ENCODE results near the gene UMODL1. TPM values are rescaled to one million over a fixed set of nuclear protein-coding genes. Genes with fewer than 3 reads are reported as not detected.

UMODL1 gene
- total and polyA plus RNA-seq, 2 of the 13 experiments (the other 11 are each of a cell fraction or from before 2014, with no cell fraction given): not detected

DNA sequence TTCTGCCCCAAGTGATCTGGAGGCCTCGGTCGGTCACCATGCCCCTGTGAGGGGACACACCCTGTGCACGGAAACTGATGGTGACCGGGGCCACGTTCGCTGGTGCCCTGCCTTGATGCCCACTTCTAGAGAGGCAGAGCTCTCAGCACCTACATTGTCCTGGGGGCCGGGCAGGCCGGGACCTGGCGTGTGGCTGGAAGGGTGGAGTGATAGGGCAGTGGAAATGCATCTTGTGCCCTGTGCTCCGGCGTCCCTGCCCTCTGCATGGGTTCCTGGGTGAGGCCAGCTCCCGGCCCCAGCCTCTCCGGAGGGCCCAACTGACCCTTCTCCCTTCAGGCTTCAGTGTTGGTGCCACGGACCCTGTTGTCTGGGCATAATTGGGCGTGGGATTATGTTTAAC, 11.0 kb upstream of the UMODL1 start:
- Histone ChIP-seq H3K27me3 (ENCODE audit: control insufficient read depth in 1 of 2, insufficient read depth in 2 of 2, low read length in 2 of 2) (peaks cover 12 to 94% of the 10 kb centered on the region in 2 experiments), H2AFZ (ENCODE audit: low read length) (no peak overlapping the region), H3K9ac (ENCODE audit: insufficient read depth, low read depth, low read length) (no peak overlapping the region), H3K79me2 (ENCODE audit: insufficient read depth, low read length) (no peaks in the 10 kb centered on the region), H3K4me2 (ENCODE audit: low read depth, low read length) (no peak overlapping the region), H3K27ac (ENCODE audit: extremely low read length, insufficient read depth, low read length) (no peak overlapping the region), H3K36me3 (replicated peaks in 1 of 2; ENCODE audit: control insufficient read depth in 1 of 2, insufficient read depth in 2 of 2, low read length in 2 of 2) (no peaks in the 10 kb centered on the region), H3K9me3 (ENCODE audit: low read length) (no peaks in the 10 kb centered on the region), H3K4me1 (ENCODE audit: insufficient read depth, low read length) (peaks cover 28% of the 10 kb centered on the region), H4K20me1 (ENCODE audit: insufficient read depth, low read length) (no peaks in the 10 kb centered on the region), H3K4me3 (replicated peaks in 1 of 3; ENCODE audit: insufficient read depth in 1 of 3, low read depth in 2 of 3, low read length in 3 of 3) (no peak overlapping the region)
- FAIRE-seq (no peak), DNase-seq (ENCODE audit: low spot score) (no peak), ATAC-seq (no peak)
- intact Hi-C loops (cut with micrococcal nuclease; ENCODE audit: unreplicated experiment): no loop called here
- ChIA-PET CTCF (ENCODE audit: low intra/inter-chr PET ratio, low total read pairs) (no interaction called here), POLR2A (no interaction called here)
- BruUV-seq (replicated peaks): no TSS peak
- 66% methylated on average over 11 of the region's 15 CpGs for WGBS (ENCODE audit: low lambda C conversion rate)
- in situ Hi-C loops (cut with HindIII; ENCODE audit: extremely low pct_ligation_motif_present, low pct_unique_long_range_greater_than_20kb): no loop called here
- TF ChIP-seq, protein P1, sequence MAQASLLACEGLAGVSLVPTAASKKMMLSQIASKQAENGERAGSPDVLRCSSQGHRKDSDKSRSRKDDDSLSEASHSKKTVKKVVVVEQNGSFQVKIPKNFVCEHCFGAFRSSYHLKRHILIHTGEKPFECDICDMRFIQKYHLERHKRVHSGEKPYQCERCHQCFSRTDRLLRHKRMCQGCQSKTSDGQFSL (CRISPR knock-in tag; IDR thresholded peaks at IDR 0.05): no peak
- TF ChIP-seq ZNF891 (CRISPR knock-in tag; IDR thresholded peaks at IDR 0.05) (no peak), GPN1 (CRISPR knock-in tag; IDR thresholded peaks at IDR 0.05; ENCODE audit: borderline replicate concordance) (no peak), ZNF441 (CRISPR knock-in tag; IDR thresholded peaks at IDR 0.05; ENCODE audit: borderline replicate concordance) (no peak), CHD4 (IDR thresholded peaks at IDR 0.05; ENCODE audit: borderline replicate concordance, low read length) (no peak), KLF16 (CRISPR knock-in tag; IDR thresholded peaks at IDR 0.05) (no peak), ZNF343 (CRISPR knock-in tag; IDR thresholded peaks at IDR 0.05) (no peak), AGO1 (IDR thresholded peaks at IDR 0.05; ENCODE audit: low read depth, low read length, poor library complexity, severe bottlenecking) (no peak), ZNF432 (CRISPR knock-in tag; IDR thresholded peaks at IDR 0.05; ENCODE audit: borderline replicate concordance) (no peak)
- TF ChIP-seq, protein P2, sequence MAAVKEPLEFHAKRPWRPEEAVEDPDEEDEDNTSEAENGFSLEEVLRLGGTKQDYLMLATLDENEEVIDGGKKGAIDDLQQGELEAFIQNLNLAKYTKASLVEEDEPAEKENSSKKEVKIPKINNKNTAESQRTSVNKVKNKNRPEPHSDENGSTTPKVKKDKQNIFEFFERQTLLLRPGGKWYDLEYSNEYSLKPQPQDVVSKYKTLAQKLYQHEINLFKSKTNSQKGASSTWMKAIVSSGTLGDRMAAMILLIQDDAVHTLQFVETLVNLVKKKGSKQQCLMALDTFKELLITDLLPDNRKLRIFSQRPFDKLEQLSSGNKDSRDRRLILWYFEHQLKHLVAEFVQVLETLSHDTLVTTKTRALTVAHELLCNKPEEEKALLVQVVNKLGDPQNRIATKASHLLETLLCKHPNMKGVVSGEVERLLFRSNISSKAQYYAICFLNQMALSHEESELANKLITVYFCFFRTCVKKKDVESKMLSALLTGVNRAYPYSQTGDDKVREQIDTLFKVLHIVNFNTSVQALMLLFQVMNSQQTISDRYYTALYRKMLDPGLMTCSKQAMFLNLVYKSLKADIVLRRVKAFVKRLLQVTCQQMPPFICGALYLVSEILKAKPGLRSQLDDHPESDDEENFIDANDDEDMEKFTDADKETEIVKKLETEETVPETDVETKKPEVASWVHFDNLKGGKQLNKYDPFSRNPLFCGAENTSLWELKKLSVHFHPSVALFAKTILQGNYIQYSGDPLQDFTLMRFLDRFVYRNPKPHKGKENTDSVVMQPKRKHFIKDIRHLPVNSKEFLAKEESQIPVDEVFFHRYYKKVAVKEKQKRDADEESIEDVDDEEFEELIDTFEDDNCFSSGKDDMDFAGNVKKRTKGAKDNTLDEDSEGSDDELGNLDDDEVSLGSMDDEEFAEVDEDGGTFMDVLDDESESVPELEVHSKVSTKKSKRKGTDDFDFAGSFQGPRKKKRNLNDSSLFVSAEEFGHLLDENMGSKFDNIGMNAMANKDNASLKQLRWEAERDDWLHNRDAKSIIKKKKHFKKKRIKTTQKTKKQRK (IDR thresholded peaks at IDR 0.05; ENCODE audit: low read length): no peak
- TF ChIP-seq, protein P3, sequence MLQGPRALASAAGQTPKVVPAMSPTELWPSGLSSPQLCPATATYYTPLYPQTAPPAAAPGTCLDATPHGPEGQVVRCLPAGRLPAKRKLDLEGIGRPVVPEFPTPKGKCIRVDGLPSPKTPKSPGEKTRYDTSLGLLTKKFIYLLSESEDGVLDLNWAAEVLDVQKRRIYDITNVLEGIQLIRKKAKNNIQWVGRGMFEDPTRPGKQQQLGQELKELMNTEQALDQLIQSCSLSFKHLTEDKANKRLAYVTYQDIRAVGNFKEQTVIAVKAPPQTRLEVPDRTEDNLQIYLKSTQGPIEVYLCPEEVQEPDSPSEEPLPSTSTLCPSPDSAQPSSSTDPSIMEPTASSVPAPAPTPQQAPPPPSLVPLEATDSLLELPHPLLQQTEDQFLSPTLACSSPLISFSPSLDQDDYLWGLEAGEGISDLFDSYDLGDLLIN (CRISPR knock-in tag; IDR thresholded peaks at IDR 0.05; ENCODE audit: borderline replicate concordance): no peak
- TF ChIP-seq, protein P4, sequence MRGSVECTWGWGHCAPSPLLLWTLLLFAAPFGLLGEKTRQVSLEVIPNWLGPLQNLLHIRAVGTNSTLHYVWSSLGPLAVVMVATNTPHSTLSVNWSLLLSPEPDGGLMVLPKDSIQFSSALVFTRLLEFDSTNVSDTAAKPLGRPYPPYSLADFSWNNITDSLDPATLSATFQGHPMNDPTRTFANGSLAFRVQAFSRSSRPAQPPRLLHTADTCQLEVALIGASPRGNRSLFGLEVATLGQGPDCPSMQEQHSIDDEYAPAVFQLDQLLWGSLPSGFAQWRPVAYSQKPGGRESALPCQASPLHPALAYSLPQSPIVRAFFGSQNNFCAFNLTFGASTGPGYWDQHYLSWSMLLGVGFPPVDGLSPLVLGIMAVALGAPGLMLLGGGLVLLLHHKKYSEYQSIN (CRISPR knock-in tag; IDR thresholded peaks at IDR 0.05; ENCODE audit: borderline replicate concordance): no peak
- TF ChIP-seq, protein P5, sequence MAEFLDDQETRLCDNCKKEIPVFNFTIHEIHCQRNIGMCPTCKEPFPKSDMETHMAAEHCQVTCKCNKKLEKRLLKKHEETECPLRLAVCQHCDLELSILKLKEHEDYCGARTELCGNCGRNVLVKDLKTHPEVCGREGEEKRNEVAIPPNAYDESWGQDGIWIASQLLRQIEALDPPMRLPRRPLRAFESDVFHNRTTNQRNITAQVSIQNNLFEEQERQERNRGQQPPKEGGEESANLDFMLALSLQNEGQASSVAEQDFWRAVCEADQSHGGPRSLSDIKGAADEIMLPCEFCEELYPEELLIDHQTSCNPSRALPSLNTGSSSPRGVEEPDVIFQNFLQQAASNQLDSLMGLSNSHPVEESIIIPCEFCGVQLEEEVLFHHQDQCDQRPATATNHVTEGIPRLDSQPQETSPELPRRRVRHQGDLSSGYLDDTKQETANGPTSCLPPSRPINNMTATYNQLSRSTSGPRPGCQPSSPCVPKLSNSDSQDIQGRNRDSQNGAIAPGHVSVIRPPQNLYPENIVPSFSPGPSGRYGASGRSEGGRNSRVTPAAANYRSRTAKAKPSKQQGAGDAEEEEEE (CRISPR knock-in tag; IDR thresholded peaks at IDR 0.05; ENCODE audit: borderline replicate concordance): no peak
- TF ChIP-seq, protein P6, sequence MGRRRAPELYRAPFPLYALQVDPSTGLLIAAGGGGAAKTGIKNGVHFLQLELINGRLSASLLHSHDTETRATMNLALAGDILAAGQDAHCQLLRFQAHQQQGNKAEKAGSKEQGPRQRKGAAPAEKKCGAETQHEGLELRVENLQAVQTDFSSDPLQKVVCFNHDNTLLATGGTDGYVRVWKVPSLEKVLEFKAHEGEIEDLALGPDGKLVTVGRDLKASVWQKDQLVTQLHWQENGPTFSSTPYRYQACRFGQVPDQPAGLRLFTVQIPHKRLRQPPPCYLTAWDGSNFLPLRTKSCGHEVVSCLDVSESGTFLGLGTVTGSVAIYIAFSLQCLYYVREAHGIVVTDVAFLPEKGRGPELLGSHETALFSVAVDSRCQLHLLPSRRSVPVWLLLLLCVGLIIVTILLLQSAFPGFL (CRISPR knock-in tag; IDR thresholded peaks at IDR 0.05): no peak
